GM21381 (cell line): ENCODE data around the gene MAEL.

ENCODE experiments used
- ATAC-seq: cut with Tn5 transposase; IDR thresholded peaks from one replicate; pipeline ENCODE4 v1.9.1; 2021; ENCODE audit warnings: mild to moderate bottlenecking, moderate library complexity; ENCODE audit not compliant: unreplicated experiment

Gene MAEL

DNA sequence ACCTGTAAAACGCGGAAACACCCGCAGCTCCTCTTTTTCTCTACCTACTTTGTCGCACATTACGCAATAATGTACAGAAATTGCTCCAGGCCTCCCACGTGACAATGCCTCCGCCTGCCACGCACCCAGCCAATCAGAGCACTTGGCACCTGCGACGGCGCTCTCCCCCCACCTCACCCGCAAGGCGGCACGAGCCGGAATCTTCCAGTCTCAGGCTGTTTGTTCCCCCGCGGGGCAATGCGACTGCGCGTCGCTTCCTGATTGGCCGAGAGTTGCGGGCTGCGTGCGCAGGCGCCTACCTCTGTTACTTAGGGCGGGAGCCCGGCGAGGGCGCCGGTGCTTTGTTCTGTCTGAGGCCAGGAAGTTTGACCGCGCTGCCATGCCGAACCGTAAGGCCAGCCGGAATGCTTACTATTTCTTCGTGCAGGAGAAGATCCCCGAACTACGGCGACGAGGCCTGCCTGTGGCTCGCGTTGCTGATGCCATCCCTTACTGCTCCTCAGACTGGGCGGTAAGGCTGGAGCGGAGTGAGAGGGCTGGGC, at the start of gene MAEL:
MAEL (plus strand) TSS at position 307 of the 542 bp plus-strand sequence; CDS start at position 380, 73 bp downstream.
- no peak for ATAC-seq

DNA sequence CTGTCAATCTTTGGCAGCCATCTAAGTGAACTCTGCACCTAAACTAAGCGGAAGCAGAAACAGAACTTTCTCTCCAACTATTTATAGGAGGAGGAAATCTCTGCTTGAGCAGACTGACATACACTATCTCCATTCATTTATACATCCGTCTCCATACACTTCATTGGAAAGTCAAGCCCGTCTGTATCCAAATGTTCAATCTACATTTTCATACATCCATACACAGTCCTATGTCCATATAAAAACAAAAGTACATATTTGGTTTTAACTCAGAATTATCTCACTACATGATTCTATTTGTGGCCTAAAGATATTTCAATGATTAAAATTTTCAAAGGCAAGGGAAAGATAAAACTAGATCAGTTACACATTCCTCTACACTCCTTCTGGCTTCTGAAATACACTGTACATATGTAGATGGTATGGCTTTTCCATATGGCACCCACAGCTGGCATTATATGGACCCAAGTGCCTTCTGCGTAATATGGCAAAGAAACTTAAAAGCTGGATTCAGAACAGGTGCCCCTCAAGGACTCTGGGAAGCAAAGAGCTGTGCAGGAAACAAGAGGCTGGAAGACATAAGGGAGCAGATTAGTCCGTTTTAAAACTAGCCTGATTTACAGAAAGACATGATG, 49.2 kb upstream of the MAEL start:
- ATAC-seq = no peak

GRCh38 chr1:166944186-166944967, 44.7 kb upstream of the MAEL start:
- no peak for ATAC-seq

DNA sequence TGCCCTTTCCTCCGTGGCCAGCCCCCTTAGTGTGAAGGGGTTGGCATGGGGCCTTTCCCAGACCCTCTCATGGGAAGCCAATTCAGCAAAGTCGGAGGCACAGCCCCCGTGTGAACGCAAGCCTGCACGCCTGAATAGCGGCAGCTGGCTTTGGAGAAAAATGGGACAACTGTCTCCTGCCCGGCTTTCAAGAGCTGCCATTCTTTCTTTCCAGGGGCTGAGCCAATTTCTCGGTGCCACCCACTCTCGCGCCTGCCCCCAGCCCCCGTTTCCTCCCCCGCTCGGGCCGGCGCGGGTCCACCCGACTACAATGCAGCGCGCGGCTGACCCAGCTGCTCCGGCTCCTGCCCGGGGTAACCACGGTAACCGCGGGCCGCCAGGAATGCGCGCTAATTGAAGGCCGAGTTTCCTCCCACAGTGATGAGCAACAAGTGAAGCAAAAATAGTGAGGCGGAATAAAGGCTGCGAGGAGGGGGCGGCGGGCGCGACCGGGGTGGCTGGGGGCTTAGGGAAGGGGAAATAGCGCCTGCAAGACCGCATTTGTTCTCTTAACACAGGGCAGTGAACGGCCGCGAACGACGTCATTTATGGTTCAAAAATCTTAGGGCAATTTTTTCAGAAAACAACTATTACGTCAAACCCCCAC, 41.6 kb upstream of the MAEL start:
- ATAC-seq = no peak

- no peak for ATAC-seq
Measured at GRCh38 chr1:166948856-166949350, 40.2 kb upstream of the MAEL start.

DNA sequence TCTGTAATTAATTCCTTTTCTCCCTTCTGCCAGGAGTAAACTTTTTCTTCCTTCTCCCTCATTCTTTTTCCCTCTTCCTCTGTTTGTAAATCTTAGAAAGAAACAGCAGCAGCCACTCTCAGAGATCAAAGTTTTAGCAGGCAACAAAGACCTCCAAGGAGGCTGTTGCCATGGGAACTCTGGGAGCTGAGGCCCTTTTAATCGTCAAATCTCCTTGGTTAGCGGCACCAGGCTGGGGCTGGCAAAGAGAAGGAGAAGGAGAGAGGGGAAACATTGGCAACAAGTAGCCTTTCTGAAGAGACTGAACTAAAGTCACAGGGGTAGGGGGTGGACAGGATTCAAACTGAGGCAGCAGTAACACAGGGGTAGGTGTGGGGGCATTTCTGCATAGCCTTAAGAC, 38.9 kb upstream of the MAEL start:
- no peak for ATAC-seq

DNA sequence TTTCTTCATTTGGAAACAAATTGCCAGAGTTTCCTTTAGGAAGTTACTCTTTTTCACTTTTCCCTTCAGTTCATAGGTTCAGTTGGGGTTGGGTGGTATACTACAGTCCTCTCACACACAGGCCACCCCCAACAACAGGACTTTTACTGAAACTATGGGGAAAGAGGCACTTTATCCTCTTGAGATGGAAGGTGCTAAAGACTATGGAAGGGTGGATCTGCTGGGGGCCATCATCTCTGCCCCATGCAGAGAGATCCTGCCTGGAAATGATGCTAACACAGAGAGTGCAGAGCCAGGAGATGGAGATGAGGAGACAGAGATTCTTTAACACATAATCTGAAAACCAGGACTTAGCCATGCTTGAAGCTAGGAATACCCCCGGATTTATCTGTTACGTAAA, 38.0 kb upstream of the MAEL start:
- ATAC-seq = no peak

DNA sequence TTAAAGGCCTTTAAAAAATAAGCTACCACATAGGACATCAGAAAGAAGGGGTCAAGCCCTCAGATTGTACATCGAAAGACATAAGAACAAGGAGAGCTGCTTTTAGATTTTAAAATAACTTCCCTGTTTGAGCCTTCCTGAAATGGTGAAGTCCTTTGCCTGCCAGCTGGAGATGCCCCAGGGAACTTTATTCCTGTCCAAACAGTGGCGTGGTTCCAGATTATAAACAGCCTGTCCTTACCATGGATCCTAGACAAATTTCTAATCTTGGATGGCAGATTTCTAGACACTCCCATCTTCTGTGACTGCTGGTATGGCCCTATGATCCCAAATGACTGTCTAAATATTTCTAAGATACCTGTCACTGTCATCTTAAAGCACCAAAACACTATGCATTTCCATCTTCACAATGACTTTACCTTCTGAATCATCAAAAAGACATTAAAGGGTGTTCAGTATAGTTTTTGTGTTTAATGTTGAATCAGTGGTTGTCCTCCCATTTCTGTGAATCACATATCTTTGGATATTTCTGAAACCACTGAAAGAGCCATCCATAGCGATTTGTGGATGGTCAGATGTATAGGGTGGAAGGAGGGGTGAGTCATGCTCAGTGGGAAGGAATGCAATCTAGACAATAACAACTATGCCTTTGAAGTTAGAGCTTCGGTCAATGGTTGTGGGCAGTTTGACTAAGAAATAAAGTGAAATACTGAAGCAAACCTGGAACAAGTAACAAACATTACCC, 36.9 kb upstream of the MAEL start:
- no peak for ATAC-seq

DNA sequence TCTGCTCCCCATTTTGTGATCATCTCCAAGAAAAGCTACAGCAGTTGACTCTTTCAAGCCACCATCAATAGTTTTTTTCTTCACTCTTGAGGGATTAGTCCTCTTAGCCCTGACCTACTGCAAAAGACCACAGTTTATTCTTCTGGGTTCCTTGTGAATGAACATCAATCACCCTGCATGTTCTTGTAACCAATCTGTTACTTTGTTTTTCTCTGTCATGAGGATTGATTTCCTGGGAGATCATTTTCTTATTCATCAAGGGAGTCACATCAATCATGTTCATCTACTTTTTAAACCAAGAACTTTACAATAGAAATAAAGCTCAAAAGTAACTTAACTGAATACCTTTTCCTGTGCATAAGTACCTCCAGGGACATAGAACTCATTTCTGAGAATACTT, 35.6 kb upstream of the MAEL start:
- ATAC-seq = no peak

DNA sequence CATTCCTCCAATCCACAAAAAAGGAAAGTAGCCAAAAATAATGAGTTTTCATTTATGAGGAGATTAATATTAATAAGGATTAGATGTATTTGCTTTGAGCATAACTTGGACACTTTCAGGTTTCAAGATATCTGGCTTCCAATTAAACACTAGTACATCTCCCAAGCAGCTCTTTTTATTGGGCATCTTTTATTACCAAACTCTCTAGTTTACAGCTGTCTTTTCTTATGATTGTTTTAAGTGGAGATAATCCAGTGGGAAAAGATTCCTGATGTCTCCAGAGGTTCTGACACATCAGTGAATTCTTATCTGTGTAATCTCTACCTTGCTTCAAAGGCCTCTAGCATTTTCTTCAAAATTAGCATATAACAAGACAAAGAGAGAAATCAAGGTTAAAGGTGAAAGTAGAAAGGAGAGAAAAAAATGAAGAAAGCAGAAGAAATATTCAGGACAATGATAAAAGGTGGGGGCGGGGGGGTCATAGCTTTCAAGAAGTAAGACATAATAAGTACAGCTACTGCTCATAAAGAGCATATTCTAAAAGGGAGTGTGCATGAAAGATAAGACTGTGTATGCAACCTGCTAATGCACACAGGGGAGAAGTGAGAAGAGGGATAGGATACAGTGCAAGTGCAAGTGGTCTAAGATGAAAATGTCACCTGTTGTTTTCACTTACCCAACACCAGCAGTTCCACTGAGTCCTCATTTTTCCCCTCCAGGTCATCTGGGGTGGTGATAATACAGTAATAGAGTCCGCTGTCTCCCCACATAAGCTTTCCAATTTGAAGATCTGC, 32.8 kb upstream of the MAEL start:
- ATAC-seq = no peak

GRCh38 chr1:166956872-166957271, 32.2 kb upstream of the MAEL start:
- ATAC-seq = no peak

GRCh38 chr1:166960858-166961474, 28.1 kb upstream of the MAEL start:
- ATAC-seq = no peak

DNA sequence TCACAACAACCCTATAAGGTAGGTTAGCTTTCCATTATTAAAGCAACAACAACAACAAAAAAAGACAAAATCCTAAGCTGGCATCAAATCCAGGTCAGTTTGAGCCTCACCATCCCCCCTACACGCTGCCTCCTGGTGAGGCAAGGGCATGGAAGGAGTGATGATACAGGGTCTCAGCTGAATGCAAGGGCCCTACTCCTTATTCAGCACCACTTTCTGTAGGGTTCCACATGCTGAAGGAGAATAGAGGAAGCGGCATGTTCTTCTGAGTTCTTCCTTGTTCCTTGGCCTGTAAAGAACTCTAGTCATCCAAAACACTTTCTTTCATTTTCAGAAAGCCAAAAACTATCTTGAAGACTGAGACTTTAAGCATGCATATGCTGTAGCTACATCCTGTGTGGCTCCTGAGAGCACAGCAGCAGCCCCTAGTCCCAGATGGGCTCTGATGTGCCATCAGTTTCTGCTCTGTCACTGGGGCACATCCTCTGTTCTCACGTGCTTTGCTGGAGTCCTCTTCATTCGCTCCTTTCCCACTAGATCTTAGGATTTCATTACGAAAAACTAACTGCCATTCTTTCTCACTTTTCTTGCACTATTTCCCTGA, 19.9 kb upstream of the MAEL start:
- peak; percentile 79 for ATAC-seq

DNA sequence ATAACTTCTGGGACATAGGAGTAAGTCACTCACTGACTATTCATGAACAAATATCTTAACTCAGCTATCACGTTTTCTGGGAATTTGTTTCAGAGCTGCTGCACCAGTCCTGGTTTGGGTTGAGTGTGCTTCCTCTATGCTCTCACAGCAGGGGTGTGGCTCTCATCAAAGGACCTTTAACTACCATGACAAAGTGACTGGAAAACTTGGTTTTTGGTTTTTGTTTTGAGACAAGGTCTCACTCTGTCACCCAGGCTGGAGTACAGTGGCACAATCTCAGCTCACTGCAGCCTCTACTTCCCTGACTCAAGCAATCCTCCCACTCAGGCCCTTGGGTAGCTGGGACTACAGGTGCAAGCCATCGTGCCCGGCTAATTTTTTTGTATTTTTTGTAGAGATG, 17.8 kb upstream of the MAEL start:
- no peak for ATAC-seq

DNA sequence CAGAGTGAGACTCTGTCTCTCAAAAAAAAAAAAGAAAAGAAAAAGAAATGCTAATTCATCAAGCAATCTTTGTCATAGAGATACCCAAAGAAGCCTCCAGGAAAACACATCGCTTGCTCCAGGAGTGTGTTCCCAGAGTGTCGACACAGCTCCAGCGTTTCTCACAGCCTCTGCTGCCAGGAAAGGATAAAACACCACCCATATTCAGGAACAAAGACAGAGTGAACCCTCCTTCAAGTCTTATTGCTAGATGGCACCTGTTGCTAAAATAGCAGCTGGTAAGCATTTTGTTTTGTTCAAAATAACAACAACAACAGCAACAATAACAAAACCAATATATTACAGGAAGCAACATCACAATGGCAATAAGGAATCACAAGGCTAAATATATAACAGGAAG, 16.9 kb upstream of the MAEL start:
- ATAC-seq = no peak

DNA sequence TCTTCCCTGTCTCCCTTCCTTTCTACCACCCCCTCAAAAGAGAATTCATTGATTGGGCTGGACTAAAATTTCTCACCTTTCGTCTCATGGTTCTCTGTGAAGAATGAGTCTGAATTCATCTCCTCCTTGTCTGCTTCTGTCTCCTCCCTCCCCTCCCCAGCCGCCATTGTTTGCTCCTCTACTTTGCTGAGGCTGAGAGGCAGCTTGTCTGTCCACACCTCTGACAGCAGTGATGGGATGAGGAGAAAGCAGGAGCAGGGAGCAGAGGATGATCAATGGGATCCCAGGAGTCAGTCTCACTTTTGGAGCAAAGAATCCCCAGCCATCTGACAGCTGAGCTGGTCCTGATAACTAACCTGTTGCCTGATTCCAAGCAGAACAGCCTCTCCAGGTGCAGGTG, 16.3 kb upstream of the MAEL start:
- ATAC-seq = no peak

GRCh38 chr1:166974647-166975345, 14.3 kb upstream of the MAEL start:
- ATAC-seq = no peak

- peak; percentile 73 for ATAC-seq
Measured at GRCh38 chr1:166975361-166976129, 13.5 kb upstream of the MAEL start, which contains the start of gene ILDR2. Gene ILDR2 (minus strand): TSS chr1:166975540. CDS start chr1:166975268, 272 bp downstream.
